Transverse colon (tissue), 4 donors: Measurements from ENCODE around the gene SPOCK3. TPM values are rescaled to one million over a fixed set of nuclear protein-coding genes. Genes with fewer than 3 reads are reported as not detected.

Experiments
- DNase-seq: peaks from one replicate; pipeline ENCODE4 v3.0.0-alpha.2; 2019
- H3K27ac ChIP-seq, 4 donors: fragments of 200-600 bp; sonication (generic); 2 replicates each; pipeline ENCODE4 v1.5.1; 2016 to 2018; ENCODE audit warnings: inconsistent platforms in 4 of 4
- H3K27me3 ChIP-seq: fragments of 200-600 bp; sonication (generic); 2 replicates; pipeline ENCODE4 v1.5.1; 2017; ENCODE audit warnings: inconsistent platforms
- H3K36me3 ChIP-seq, 4 donors: fragments of 200-600 bp; sonication (generic); 2 replicates each; pipeline ENCODE4 v1.5.1; 2017 to 2019; ENCODE audit warnings: inconsistent platforms in 4 of 4
- H3K4me1 ChIP-seq, 4 donors: fragments of 200-600 bp; sonication (generic); 2 replicates each; pipeline ENCODE4 v1.5.1; 2017 to 2020; ENCODE audit warnings: inconsistent platforms in 4 of 4
- H3K4me3 ChIP-seq, 4 donors: fragments of 200-600 bp; sonication (generic); 1 replicate in 1 of 4; 2 replicates in 3 of 4; pipeline versions ENCODE4 v1.5.1 to v1.6.1; 2017 to 2019; ENCODE audit warnings: inconsistent platforms in 4 of 4
- H3K9me3 ChIP-seq, 2 donors: fragments of 200-600 bp; sonication (generic); 2 replicates each; pipeline ENCODE4 v1.5.1; 2017 to 2019; ENCODE audit warnings: inconsistent platforms in 2 of 2
- CTCF ChIP-seq, 5 experiments: fragments of 200-600 bp in 3 of 5; fragments of 450-650 bp in 2 of 5; sonication (generic) in 3 of 5; IDR thresholded peaks; 1 replicate in 2 of 5; 2 replicates in 3 of 5; pipeline ENCODE4 v1.5.1; 2016 to 2017; ENCODE audit warnings: antibody characterized with exemption in 5 of 5, inconsistent platforms in 3 of 5, mild to moderate bottlenecking in 2 of 5, moderate library complexity in 1 of 5
- EP300 ChIP-seq: sonication (generic); formaldehyde crosslinking; IDR thresholded peaks from one replicate; pipeline ENCODE4 v1.6.1; 2017; ENCODE audit warnings: antibody characterized with exemption, low read depth
- POLR2A ChIP-seq: fragments of 450-650 bp; IDR thresholded peaks from one replicate; pipeline ENCODE4 v1.6.1; 2016; ENCODE audit warnings: antibody characterized with exemption, mild to moderate bottlenecking, moderate library complexity
- POLR2AphosphoS5 ChIP-seq, 3 donors: sonication (generic); formaldehyde crosslinking; IDR thresholded peaks; one replicate each; pipeline ENCODE4 v1.6.1; 2016; ENCODE audit warnings: antibody characterized with exemption in 3 of 3
- WGBS, 2 donors: methylation state at CpG; one replicate each; pipeline ENCODE4 v1.1.5; 2018; ENCODE audit warnings: low coverage in 1 of 2; 5-methylcytosine and 5-hydroxymethylcytosine counted together
- in situ Hi-C, 4 donors: fragments of 200-750 bp; cut with MboI; loops; one replicate each; pipeline versions ENCODE4 v1.15.0 to v1.15.1; 2017; ENCODE audit warnings: low sequenced_read_pairs in 3 of 4, low pct_ligation_motif_present in 1 of 4, low pct_unique_long_range_greater_than_20kb in 1 of 4
- intact Hi-C: fragments of 100-400 bp; cut with DNase I; formaldehyde crosslinking; loops from one replicate; pipeline ENCODE4 v1.15.1; 2023; ENCODE audit warnings: low total_unique reads
- total RNA-seq, 4 donors: library from RNA; depleted of rRNA; stranded (reverse); fragments of >200 nt; gene quantifications; one replicate each; pipeline ENCODE4 v1.1.0, GENCODE V29; 2016

SPOCK3 gene
- total RNA-seq, 4 donors from 2014 or later: 0.27 to 0.64 TPM; not detected in 2

DNA sequence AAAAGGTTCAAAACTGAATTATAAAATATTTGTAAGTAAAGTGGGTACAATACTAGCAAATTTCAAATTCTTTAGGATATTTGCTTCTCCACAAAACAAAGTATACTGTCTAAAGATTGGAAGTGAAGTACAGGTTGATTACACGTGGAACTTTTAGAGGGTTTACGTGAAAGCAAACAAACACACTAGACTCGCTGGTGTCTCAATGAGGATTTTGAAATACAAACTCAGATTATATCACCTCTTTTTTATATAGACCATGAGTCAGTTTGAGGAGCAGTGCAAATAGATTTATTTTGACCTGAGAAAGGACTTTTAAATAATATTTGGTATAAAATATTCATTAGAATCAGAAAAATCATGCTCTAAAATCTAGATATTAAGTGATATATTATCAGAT is 185.0 kb downstream of the SPOCK3 start:
- no peak overlapping the region for H3K27ac ChIP-seq
- H3K36me3 ChIP-seq: no peaks in the 10 kb centered on the region
- no peaks in the 10 kb centered on the region for H3K4me1 ChIP-seq
- intact Hi-C loops: no loop called here
- no peak for DNase-seq
- WGBS, 2 donors: 61 to 82% methylated on average over 3 of the region's 3 CpGs
- in situ Hi-C loops: no loop called here
- TF ChIP-seq EP300 (no peak), POLR2A (no peak), POLR2AphosphoS5 (IDR thresholded peaks at IDR 0.05) (no peak), CTCF (IDR thresholded peaks at IDR 0.05) (no peak)
- H3K4me3 ChIP-seq: no peak overlapping the region
- H3K27me3 ChIP-seq: no peaks in the 10 kb centered on the region
- H3K9me3 ChIP-seq: no peaks in the 10 kb centered on the region

GRCh38 chr4:167041524-167041923 is 192.8 kb downstream of the SPOCK3 start:
- Histone ChIP-seq H3K27me3 (no peaks in the 10 kb centered on the region), H3K27ac (no peak overlapping the region), H3K9me3 (no peaks in the 10 kb centered on the region), H3K4me1 (no peaks in the 10 kb centered on the region), H3K36me3 (no peaks in the 10 kb centered on the region), H3K4me3 (no peak overlapping the region)
- intact Hi-C loops (no loop called here), in situ Hi-C loops (no loop called here)
- DNase-seq: no peak
- WGBS, 2 donors: 58 to 63% methylated on average over 1 of the region's 1 CpG
- TF ChIP-seq CTCF (IDR thresholded peaks at IDR 0.05) (no peak), POLR2A (no peak), EP300 (no peak), POLR2AphosphoS5 (IDR thresholded peaks at IDR 0.05) (no peak)

- no peak overlapping the region for H3K4me3 ChIP-seq
- no peak for TF ChIP-seq POLR2AphosphoS5 (IDR thresholded peaks at IDR 0.05)
- no peak for TF ChIP-seq EP300
- no peak for TF ChIP-seq POLR2A
- TF ChIP-seq CTCF (IDR thresholded peaks at IDR 0.05): no peak
- no peaks in the 10 kb centered on the region for H3K27me3 ChIP-seq
- no peaks in the 10 kb centered on the region for H3K9me3 ChIP-seq
- in situ Hi-C loops: no loop called here
- H3K36me3 ChIP-seq: no peaks in the 10 kb centered on the region
- 79 to 85% methylated on average over 3 of the region's 3 CpGs for WGBS, 2 donors
- intact Hi-C loops: no loop called here
- no peak for DNase-seq
- no peaks in the 10 kb centered on the region for H3K4me1 ChIP-seq
- H3K27ac ChIP-seq: no peak overlapping the region
These were observed 198.9 kb downstream of the SPOCK3 start for GRCh38 chr4:167035390-167035789.

- no peak overlapping the region for H3K4me3 ChIP-seq
- no peaks in the 10 kb centered on the region for H3K27me3 ChIP-seq
- H3K9me3 ChIP-seq: no peaks in the 10 kb centered on the region
- DNase-seq: no peak
- intact Hi-C loops: no loop called here
- H3K4me1 ChIP-seq: no peaks in the 10 kb centered on the region
- in situ Hi-C loops: no loop called here
- WGBS, 2 donors: 48 to 60% methylated on average over 2 of the region's 2 CpGs
- no peak for TF ChIP-seq CTCF (IDR thresholded peaks at IDR 0.05)
- no peak for TF ChIP-seq POLR2A
- TF ChIP-seq POLR2AphosphoS5 (IDR thresholded peaks at IDR 0.05): no peak
- no peak for TF ChIP-seq EP300
- no peaks in the 10 kb centered on the region for H3K36me3 ChIP-seq
- no peak overlapping the region for H3K27ac ChIP-seq
These were observed 199.3 kb downstream of the SPOCK3 start for GRCh38 chr4:167034983-167035382.
